ENCODE results near the gene TIMP2. TPM values are rescaled to one million over a fixed set of nuclear protein-coding genes. Genes with fewer than 3 reads are reported as not detected.

TIMP2 gene
- total and polyA plus RNA-seq, 2 experiments from 2014 or later, result 10.6 to 22.5 TPM

DNA sequence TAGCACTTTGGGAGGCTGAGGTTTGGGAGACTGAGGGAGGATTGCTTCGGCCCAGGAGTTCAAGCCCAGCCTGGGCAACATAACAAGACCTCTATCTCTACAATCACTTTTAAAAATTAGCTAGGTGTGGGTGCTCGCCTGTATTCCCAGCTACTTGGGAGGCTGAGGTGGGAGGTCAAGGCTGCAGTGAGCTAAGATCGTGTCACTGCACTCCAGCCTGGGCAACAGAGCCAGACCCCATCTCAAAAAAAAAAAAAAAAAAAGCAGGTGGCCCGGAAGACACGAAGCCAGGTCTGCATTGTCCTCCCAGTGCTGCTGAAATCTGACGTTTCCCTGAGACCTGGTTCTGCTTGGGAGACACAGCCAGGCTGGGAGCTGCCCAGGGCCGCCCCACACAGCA lies 18.8 kb upstream of the TIMP2 start:
- no peak for ATAC-seq
- H3K27me3 Mint-ChIP-seq (ENCODE audit: insufficient read depth, low read depth, poor library complexity), result peaks cover 12% of the 10 kb centered on the region

DNA sequence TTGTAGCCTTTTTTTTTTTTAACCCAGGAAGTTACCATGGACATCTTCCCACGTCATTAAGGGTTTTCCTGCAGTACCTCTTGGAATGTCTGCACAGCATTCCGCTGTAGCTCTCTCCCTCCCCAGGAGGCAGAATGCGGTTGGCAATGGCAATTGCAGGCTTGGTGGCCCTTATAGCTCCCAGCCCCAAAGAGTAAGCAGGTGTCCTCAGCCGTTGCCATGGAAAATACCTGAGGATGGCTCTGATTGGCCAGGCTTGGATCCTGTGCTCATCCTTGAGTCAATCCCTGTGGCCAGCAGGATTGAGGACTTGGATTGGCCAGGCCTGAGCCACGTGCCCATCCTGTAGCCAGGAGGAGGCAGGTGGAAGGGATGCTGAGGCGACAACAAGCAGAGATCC lies 15.5 kb upstream of the TIMP2 start:
- DNase-seq (ENCODE audit: low spot score) (peak; percentile 81), ATAC-seq (peak; percentile 94)
- H3K27me3 ChIP-seq (ENCODE audit: insufficient read depth), result no peaks in the 10 kb centered on the region
- H3K36me3 ChIP-seq (ENCODE audit: insufficient read depth), result no peaks in the 10 kb centered on the region
- H3K4me3 ChIP-seq, result no peak overlapping the region
- H3F3A ChIP-seq (replicated peaks; ENCODE audit: low read depth), result no peaks in the 10 kb centered on the region
- H3K9me3 Mint-ChIP-seq, result no peaks in the 10 kb centered on the region; the same call in 2 of the 3 replicates
- H3K4me3 Mint-ChIP-seq, result no peak overlapping the region
- no peak overlapping the region for H2AFZ ChIP-seq
- no peaks in the 10 kb centered on the region for H4K20me1 ChIP-seq (replicated peaks; ENCODE audit: insufficient read depth)
- no peak overlapping the region for H3K27ac ChIP-seq (ENCODE audit: low read depth)
- H3K4me2 ChIP-seq, result no peak overlapping the region
- H3K79me2 ChIP-seq (replicated peaks; ENCODE audit: insufficient read depth), result no peaks in the 10 kb centered on the region
- H3K27me3 Mint-ChIP-seq (ENCODE audit: insufficient read depth, low read depth, poor library complexity), result peaks cover 19% of the 10 kb centered on the region
- no peaks in the 10 kb centered on the region; the same call in 2 of the 3 replicates for H3K4me1 Mint-ChIP-seq
- H3K4me1 ChIP-seq (ENCODE audit: insufficient read depth), result no peaks in the 10 kb centered on the region
- no peak overlapping the region for H3K27ac Mint-ChIP-seq
- H3K36me3 Mint-ChIP-seq (ENCODE audit: low read depth), result no peaks in the 10 kb centered on the region
- no peaks in the 10 kb centered on the region for H3K9me2 ChIP-seq (ENCODE audit: insufficient read depth)
- TF ChIP-seq CTCF (conservative IDR thresholded peaks at IDR 0.05; ENCODE audit: low read depth in 2 of 2) (no peak), ZNF462 (CRISPR knock-in tag; IDR thresholded peaks at IDR 0.05) (no peak), POLR2AphosphoS5 (IDR thresholded peaks at IDR 0.05; ENCODE audit: low read depth) (no peak), ETS1 (IDR thresholded peaks at IDR 0.05) (no peak), STAT1 (IDR thresholded peaks at IDR 0.05; ENCODE audit: unreplicated experiment) (no peak), JUNB (IDR thresholded peaks at IDR 0.05; ENCODE audit: unreplicated experiment) (no peak)

More for the DNA sequence above, 18.8 kb upstream of the TIMP2 start:
- no peaks in the 10 kb centered on the region for H3K9me2 ChIP-seq (ENCODE audit: insufficient read depth)
- H3K4me3 Mint-ChIP-seq, result no peak overlapping the region
- H3K4me1 ChIP-seq (ENCODE audit: insufficient read depth), result no peaks in the 10 kb centered on the region
- no peak overlapping the region for H3K4me3 ChIP-seq
- H3K79me2 ChIP-seq (replicated peaks; ENCODE audit: insufficient read depth), result no peaks in the 10 kb centered on the region
- no peak overlapping the region for H3K4me2 ChIP-seq
- H3K27me3 ChIP-seq (ENCODE audit: insufficient read depth), result no peaks in the 10 kb centered on the region
- no peaks in the 10 kb centered on the region for H3K36me3 ChIP-seq (ENCODE audit: insufficient read depth)
- no peaks in the 10 kb centered on the region; the same call in 2 of the 3 replicates for H3K9me3 Mint-ChIP-seq
- DNase-seq (ENCODE audit: low spot score), result no peak
- no peak overlapping the region for H3K27ac ChIP-seq (ENCODE audit: low read depth)
- H2AFZ ChIP-seq, result no peak overlapping the region
- no peaks in the 10 kb centered on the region for H3K36me3 Mint-ChIP-seq (ENCODE audit: low read depth)
- H4K20me1 ChIP-seq (replicated peaks; ENCODE audit: insufficient read depth), result no peaks in the 10 kb centered on the region
- H3K27ac Mint-ChIP-seq, result no peak overlapping the region
- no peaks in the 10 kb centered on the region; the same call in 2 of the 3 replicates for H3K4me1 Mint-ChIP-seq
- TF ChIP-seq, protein P1, sequence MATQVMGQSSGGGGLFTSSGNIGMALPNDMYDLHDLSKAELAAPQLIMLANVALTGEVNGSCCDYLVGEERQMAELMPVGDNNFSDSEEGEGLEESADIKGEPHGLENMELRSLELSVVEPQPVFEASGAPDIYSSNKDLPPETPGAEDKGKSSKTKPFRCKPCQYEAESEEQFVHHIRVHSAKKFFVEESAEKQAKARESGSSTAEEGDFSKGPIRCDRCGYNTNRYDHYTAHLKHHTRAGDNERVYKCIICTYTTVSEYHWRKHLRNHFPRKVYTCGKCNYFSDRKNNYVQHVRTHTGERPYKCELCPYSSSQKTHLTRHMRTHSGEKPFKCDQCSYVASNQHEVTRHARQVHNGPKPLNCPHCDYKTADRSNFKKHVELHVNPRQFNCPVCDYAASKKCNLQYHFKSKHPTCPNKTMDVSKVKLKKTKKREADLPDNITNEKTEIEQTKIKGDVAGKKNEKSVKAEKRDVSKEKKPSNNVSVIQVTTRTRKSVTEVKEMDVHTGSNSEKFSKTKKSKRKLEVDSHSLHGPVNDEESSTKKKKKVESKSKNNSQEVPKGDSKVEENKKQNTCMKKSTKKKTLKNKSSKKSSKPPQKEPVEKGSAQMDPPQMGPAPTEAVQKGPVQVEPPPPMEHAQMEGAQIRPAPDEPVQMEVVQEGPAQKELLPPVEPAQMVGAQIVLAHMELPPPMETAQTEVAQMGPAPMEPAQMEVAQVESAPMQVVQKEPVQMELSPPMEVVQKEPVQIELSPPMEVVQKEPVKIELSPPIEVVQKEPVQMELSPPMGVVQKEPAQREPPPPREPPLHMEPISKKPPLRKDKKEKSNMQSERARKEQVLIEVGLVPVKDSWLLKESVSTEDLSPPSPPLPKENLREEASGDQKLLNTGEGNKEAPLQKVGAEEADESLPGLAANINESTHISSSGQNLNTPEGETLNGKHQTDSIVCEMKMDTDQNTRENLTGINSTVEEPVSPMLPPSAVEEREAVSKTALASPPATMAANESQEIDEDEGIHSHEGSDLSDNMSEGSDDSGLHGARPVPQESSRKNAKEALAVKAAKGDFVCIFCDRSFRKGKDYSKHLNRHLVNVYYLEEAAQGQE (IDR thresholded peaks at IDR 0.05; ENCODE audit: unreplicated experiment), result no peak
- no peak for TF ChIP-seq CREB1 (CRISPR knock-in tag; IDR thresholded peaks at IDR 0.05; ENCODE audit: low read depth)
- no peak for TF ChIP-seq ZNF114 (CRISPR knock-in tag; IDR thresholded peaks at IDR 0.05)
- H3F3A ChIP-seq (replicated peaks; ENCODE audit: low read depth), result no peaks in the 10 kb centered on the region

Data from GM23338 (cell line).